GM12873 (cell line): Measurements from ENCODE around the gene KRTAP4-4.

Experiments
- TF ChIP-seq, protein P1 (sequence below): IDR thresholded peaks from 2 replicates; pipeline ENCODE4 v1.5.1; 2012; ENCODE audit warnings: low read depth, mild to moderate bottlenecking, moderate library complexity, low read length, control low read depth; ENCODE audit not compliant: insufficient read depth; ENCODE audit errors: missing control alignments

Gene KRTAP4-4

DNA sequence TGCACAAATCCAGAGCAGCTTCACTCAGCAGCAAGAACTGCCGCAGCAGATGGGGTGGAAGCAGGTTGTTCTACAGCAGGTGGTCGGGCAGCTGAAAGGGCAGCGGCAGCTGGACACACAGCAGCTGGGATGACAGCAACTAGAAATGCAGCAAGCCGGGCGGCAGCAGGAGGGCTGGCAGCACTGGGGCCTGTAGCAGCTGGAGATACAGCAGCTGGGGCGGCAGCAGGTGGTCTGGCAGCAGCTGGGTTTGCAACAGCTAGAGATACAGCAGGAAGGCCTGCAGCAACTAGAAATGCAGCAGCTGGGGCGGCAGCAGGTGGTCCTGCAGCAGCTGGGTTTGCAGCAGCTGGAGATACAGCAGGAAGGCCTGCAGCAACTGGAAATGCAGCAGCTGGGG, 7.0 kb upstream of the KRTAP4-4 start:
- TF ChIP-seq, protein P1, sequence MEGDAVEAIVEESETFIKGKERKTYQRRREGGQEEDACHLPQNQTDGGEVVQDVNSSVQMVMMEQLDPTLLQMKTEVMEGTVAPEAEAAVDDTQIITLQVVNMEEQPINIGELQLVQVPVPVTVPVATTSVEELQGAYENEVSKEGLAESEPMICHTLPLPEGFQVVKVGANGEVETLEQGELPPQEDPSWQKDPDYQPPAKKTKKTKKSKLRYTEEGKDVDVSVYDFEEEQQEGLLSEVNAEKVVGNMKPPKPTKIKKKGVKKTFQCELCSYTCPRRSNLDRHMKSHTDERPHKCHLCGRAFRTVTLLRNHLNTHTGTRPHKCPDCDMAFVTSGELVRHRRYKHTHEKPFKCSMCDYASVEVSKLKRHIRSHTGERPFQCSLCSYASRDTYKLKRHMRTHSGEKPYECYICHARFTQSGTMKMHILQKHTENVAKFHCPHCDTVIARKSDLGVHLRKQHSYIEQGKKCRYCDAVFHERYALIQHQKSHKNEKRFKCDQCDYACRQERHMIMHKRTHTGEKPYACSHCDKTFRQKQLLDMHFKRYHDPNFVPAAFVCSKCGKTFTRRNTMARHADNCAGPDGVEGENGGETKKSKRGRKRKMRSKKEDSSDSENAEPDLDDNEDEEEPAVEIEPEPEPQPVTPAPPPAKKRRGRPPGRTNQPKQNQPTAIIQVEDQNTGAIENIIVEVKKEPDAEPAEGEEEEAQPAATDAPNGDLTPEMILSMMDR, result no peak

DNA sequence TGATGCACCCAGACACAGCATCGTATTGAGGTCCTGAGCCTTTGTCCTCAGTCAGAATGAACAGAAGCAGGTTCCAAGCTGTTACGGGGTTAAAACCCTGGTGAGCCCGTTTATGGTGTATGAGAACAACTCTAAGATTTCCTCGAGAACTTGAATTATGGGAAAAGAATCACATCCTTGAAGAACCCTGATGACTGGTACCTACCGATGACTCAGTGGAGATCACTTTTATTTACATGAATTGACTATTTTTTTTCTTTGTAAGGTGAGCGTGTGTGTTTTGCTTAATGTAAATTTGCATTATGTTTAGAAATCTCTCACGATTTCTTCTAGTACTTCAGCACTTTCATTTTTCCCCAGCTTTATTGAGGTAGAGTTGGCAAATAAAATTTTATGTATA, 3.3 kb upstream of the KRTAP4-4 start:
- TF ChIP-seq, protein P1, result no peak

DNA sequence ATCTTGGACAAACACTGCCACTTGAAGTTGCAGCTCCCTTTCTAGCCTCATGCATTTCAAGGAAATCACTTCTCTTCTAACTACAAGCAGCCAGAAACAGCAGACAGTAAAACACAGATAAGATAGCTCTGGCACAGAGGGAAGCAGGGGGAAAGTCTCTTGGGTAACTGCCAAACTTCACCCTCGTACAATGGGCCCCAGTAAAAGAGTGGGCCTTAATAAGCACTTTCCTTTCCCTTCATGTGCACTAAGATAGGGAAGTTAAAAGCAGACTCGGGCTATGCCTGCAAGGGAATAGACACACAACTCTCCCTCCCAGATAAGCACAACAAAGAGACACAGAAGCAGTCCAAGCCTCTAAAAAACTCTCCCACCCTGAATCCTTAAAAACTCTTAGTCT, 6.7 kb downstream of the KRTAP4-4 start:
- TF ChIP-seq, protein P1, result no peak

DNA sequence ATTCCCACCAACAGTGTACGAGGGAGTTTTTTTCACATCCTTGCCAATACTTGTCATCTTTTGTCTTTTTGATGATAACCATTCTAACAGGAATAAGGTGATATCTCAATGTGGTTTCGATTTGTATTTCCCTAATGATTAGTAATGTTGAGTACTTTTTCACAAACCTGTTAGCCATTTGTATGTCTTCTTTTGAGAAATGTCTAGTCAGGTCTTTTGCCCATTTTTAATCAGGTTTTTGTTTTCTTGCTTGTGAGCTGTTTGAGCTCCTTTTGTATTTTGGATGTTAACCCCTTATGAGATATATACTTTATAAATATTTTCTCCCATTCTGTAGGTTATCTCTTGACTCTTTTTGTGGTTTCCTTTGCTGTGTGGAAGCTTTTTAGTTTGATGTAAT, 9.0 kb downstream of the KRTAP4-4 start:
- TF ChIP-seq, protein P1, result no peak

DNA sequence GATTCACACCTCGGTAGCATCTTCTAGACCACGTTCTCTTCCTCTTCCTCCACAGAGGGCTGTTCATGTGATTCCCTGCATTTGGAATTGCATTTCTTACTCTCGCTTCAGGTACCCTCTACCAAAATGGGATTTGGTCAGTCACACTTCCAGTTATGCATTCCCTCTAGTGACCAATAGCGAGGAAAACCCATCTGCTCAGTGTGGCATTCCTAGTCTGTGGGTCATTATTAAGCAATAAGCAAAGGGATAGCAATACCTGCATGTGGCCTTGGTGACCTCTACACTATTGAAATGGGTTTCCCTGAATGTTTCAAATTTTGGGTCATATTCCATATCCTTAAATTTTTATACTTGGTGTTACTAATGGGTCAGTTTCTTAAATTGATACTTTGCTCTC, 10.5 kb downstream of the KRTAP4-4 start:
- TF ChIP-seq, protein P1, result no peak

DNA sequence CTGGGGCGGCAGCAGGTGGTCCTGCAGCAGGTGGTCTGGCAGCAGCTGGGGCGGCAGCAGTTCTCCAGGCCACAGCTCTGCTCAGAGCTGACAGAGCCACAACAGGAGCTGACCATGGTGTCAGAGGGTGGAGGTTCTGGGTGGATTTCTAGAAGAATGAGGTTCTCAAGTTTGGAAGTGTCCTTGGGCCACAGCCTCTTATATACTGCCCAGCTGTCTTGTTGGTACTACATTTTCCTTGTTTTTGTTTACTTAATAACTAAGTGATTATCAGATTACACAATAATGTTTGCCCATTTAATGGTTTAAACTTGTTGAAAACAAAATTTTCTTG, 10.9 kb downstream of the KRTAP4-4 start, which contains the start of gene KRTAP4-5:
Gene KRTAP4-5, minus strand, starts transcription at position 174 of the 334 bp plus-strand sequence. Its CDS starts 58 bp downstream, at position 116.
- TF ChIP-seq, protein P1, result no peak

DNA sequence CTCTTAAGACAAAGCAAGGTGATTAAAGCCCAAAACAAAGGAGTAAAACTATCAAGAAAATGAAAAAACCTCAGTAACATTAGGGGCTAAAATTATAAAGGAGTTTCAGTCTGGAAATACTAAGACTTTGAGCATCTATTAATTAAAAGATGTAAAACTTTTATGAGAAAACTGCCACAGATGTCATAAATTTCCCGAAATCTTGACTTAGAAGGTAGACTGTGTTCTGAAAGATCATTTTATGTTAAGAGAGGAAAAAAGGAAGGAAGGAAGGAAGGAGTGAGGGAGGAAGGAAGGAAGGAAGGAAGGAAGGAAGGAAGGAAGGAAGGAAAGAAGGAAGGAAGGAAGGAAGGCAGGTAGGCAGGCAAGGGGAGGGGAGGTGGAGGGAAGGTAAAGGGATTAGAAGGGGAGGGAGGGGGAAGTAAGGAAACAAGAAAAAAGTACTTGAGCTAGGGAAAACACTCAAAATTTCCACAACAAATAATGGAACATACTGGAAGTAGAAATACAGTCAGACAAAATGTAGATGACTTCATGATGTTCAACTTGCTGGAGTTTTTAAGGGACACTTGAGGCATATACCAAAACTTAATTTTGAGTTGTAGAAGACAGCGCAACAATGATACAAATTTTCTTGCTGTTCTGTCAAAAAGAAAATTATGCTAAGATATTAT, 12.9 kb downstream of the KRTAP4-4 start:
- TF ChIP-seq, protein P1, result no peak

DNA sequence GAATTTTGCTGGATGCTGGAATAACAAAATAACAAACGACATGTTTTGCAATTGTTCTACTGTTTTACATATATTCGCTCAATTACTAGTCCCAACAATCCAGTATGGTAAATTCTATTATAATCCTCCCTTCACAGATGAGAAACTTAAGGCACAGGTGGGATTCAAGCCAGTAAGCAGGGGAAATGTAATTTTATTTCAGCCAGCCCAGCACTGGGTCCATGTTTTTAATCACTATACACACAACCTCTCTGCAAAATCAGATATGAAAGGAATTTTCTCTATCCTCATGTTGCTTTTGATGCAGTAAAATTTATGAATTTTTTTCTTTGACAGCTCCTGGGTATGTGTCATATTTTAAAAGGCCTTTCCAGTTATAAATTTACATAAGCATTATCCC, 15.3 kb downstream of the KRTAP4-4 start:
- TF ChIP-seq, protein P1, result no peak
